ENCODE data around the gene PRH2.

PRH2 gene

DNA sequence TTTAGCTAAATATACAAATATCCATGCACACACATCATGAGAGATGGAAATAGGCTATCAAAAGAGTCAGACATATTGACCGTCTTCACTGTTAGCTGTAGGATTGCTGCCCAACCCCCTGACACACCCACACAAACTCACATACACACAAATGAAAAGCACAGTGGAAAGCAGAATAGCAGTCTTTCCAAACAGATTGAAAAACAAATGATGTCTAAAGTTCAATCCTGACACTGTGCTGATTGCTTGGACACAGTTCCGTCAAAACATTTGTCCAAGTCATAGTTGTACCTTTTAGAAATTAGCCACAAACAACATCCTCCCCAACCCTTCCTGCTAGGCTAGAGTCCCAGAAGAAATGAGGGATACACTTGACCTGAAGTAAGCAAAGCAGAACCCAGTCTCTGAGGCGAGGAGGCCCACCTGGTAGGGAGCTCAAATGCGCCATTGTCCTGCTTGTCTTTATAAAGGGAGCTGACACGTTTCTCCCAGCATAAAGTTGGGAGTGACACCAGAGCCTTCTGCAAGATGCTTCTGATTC lies at the start of gene PRH2:
TSS of gene PRH2 (plus strand) at position 491 of the 541 bp plus-strand sequence. CDS start at position 529, 38 bp downstream.
- DNase-seq (ENCODE audit: low read depth in 2 of 2): no peak

DNA sequence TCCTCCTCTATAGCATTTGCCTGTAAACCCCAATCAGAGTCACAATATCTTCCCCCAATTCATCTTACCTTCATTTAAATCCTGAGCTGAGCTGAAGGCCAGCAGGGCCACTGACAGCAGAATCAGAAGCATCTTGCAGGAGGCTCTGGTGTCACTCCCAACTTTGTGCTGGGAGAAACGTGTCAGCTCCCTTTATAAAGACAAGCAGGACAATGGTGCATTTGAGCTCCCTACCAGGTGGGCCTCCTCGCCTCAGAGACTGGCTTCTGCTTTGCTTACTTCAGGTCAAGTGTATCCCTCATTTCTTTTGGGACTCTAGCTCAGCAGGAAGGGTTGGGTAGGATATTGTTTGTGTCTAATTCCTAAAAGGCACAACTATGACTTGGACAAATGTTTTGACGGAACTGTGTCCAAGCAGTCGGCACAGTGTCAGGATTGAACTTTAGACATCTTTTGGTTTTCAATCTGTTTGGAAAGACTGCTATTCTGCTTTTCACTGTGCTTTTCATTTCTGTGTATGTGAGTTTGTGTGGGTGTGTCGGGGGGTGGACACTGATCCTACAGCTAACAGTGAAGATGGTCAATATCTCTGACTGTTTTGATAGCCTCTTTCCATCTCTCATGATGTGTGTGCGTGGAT lies 44.8 kb upstream of the PRH2 start, which contains the start of gene PRH1:
TSS of gene PRH1 (minus strand) at position 170 of the 640 bp plus-strand sequence. CDS start at position 132, 38 bp downstream.
- DNase-seq (ENCODE audit: low read depth in 2 of 2): no peak

DNA sequence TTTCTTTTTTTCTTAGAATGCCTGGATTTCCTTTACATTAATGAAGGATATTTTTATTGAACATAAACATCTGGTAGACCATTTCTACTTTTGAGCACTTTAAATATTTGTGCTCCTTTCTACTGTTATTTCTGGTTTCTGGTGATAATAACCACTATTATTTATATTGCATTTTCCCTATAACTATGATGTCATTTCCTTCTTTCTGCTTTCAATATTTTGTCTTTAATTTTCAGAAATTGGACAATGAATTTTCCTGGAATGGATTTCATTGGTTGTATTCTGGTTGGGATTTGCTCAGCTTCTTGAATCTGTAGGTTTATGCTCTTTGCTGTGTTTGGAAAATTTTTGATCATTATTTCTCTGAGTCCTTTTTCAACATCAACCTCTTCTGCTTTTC lies 39.8 kb upstream of the PRH2 start:
- no peak for DNase-seq (ENCODE audit: low read depth in 2 of 2)

DNA sequence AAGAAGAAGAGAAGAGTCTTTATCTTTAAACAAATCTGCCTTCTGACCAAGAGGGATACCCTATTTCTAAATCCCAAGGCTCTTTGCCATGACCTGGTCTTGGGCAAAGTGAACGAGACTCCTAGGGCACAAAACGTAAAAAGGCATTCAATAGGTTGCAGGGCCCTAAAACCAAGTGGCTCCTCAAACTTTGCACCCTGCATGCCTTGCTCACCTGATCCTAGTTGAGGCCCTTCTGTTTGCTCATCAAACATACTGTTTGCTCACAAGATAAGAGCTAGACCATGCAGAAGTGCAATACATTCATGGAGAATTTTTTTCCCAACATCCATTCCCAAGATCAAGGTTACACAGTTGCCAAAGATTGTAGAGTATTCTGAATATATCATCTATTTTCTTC lies 37.1 kb upstream of the PRH2 start:
- no peak for DNase-seq (ENCODE audit: low read depth in 2 of 2)

DNA sequence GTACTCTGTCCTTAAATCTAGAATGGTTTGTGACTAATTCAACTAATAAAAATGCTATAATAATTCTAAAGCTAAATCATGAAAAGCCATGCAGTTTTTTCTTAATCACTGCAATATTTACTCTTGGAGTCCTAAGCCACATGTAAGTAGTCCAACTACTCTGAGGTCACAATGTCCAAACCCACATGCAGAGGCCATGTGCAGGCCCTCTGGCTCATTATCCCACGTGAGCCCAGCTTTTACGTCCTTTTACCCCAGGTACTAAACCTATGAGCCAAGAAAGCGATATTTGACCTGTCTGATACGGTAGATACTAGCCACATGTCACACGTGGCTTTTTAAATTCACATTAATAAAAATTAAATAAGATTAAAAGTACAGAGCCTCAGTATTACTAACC lies 32.2 kb upstream of the PRH2 start:
- DNase-seq (ENCODE audit: low read depth in 2 of 2): no peak

DNA sequence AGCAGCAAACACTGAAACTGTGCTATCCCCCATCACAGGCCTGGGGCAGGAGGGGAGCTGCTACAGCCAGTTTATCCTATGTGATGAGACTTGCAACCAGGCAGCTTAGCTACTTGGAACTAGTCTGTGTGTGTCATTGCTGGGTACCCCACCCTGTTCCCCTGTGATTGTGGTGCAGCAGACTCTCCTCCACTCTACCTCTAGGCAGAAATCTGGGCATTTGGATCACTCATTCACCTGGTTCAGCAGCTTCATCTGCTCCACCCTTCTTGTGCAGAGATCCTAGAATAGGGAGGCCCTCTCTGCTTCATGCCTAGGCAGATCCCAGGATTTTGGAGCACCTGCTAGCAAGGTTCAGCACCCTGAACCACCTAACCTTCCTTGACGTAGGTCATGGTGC lies 28.5 kb upstream of the PRH2 start:
- DNase-seq (ENCODE audit: low read depth in 2 of 2): no peak

DNA sequence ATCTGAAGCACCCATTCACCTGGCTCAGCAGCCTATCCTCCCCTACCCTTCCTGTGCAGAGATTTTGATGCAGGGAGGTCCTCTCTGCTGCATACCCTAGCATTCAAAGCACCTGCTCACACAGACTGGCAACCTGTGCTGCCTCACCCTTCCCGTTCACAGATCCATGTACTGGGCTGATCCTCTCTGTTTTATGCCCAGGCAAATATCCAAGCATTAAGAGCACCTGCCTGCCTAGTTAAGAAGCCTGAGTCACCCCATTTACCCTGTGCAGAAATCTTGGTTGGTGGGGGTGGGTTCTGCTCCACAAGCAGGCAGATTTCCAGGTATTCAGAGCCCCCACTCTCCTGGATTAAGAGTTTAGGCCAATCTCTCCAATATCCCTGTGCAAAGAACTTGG lies 28.1 kb upstream of the PRH2 start:
- no peak for DNase-seq (ENCODE audit: low read depth in 2 of 2)

DNA sequence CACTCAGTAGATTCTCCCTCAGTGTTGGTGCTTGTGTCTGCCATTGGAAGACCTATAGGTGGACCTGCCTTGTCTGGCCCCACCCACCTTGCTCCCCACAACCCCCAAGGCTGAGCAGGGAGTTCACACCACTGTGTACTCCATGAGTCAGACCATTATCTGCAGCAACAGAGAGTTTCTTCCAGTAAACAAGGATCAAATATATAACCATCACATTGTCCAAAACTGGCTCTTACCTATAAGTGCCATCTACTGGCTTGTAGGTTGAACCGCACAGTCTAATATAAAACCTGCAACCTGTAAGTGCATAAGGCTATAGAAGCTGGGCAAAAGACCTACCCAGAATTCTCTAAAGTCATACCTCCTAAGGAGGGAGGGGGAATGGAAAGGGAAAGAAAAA lies 27.6 kb upstream of the PRH2 start:
- DNase-seq (ENCODE audit: low read depth in 2 of 2): no peak

DNA sequence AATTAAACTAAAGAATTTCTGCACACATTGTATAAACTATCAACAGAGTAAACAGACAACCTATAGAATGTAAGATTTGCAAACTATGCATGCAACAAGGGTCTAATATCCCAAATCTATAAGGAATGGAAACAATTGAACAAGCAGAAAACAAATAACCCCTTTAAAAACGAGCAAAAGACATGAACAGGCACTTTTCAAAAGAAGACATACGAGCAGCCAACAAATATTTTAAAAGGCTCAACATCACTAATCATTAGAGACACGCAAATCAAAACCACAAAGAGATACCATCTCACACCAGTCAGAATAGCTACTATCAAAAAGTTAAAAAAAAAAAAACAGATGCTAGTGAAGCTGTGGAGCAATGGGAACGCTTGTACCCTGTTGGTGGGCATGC lies 24.4 kb upstream of the PRH2 start:
- no peak for DNase-seq (ENCODE audit: low read depth in 2 of 2)

DNA sequence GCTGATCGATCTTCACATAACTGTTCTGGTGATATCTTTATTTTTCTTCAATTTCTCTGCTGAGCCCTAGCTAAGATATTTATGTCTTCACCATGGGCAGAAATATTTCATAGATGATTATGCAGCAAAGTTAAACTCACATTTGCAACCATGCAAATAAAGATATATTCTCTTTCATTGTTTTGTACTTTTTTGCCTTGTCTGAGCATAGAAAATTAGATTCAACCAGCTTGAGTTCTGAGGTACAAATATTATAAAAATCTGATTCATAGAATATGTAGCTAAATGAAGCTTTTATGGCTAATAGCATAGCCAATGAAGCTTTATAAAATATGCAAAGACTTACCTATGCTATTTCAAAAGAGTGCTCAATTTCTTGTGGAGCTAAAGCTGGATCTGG lies 19.6 kb upstream of the PRH2 start, which contains the start of gene TAS2R13:
TSS of gene TAS2R13 (minus strand) at position 101 of the 400 bp plus-strand sequence. CDS start 264 bp downstream, outside the sequence.
- DNase-seq (ENCODE audit: low read depth in 2 of 2): no peak

DNA sequence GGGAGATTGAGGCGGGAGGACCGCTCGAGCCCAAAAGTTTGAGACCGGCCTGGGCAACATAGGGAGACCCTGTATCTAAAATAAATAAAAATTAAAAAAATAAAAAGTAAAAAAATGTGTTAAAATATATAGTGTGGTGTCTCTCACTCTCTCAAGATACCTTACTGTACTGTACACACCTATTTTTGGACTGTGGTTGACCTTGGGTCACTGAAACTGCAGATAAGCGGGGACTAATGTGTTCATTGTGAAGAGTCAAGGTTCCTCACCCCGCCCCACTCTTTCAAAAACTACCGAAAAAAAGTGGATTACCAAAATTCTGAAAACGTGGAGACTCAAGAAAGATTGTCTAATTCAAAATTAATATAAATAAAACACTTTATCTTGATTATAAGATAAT lies 18.7 kb upstream of the PRH2 start:
- no peak for DNase-seq (ENCODE audit: low read depth in 2 of 2)

DNA sequence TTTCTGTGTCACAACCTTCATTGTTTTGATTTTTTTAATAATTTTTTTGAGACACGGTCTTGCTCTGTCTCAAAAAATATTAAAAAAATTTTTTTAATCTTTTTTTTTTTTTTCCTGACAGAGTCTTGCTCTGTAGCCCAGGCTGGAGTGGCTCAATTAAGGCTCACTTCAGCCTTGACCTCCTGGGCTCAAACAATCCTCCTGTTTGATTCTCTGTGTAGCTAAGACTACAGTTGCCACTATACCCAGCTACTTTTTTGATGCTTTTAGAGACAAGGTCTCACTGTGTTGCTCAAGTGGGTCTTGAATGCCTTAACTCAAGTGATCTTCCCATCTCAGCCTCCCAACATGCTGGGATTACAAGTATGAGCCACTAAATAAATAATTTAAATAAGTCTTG lies 9.2 kb upstream of the PRH2 start:
- no peak for DNase-seq (ENCODE audit: low read depth in 2 of 2)

DNA sequence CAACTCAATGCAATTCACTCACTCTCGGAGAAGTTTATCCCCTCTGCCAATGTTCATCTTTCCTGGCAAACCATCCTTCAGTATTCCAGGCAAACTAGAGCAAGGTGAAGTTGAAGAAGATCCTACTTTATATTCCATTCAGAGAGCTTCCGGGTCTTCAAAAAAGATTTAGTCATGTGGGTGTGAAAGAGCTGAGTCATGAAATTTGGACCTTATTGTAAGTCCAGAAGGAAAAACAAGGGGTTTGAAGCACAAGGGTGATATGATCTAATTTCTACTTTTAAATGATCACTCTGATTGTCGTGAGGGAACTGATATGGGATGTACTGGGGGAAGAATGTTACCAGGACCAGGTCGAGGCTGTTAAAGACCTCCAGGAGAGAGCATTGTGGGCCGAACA lies 2.8 kb upstream of the PRH2 start:
- no peak for DNase-seq (ENCODE audit: low read depth in 2 of 2)

DNA sequence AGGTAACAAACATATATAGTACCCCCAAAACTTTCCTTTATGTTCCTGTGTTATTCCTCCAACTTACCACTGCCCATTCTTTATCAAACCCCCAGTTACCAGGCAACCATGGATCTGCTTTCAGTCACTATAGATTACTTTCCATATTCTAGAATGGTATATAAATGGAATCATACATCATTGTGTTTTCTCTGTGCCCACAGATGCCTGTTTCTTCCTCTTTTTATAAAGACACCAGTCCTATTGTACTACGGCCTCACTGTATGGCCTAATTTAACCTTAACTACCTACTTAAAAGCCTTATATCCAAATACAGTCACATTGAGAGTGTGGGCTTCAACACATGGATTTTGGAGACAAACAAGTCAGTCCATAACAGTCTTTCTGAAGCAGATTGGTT lies 7.5 kb downstream of the PRH2 start:
- DNase-seq (ENCODE audit: low read depth in 2 of 2): no peak

DNA sequence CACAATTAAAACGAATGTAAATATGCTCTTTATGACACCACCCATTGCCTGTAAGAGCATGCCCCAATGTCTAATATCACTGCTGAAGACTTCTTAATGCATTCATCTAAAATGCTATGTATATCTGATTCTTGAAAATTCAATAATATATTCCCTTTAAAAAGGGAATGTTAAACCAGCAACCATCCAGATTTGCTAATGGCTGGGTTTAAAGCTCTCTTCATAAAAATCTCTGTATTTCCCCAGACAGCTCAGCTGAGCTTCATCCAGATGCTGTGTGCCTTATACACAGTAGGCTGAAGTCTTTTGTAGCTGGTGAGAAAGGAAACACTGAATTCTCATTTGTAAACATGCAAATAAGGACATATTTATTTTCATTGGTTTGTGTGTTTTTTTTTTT lies 10.1 kb downstream of the PRH2 start, which contains the start of gene TAS2R14:
TSS of gene TAS2R14 (minus strand) at position 101 of the 400 bp plus-strand sequence. CDS start at position 45, 56 bp downstream.
- no peak for DNase-seq (ENCODE audit: low read depth in 2 of 2)

DNA sequence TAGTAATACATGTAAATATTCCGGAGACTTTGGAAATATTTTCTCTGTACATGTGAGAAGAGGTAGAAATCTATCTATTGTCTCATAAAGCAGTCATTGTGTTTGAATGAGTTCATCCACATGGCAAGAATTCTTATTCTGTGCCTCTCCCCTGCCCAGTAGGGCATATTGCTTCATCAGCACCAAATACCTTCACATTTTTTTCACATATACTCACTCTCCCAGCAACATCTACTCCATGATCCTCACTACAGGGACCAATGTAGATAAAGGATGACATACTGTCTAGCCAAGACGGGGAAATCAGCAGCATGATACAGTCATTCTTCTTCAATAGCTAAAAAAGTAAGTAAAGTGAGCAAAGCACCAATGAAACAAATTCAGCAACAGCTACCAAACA lies 11.4 kb downstream of the PRH2 start:
- no peak for DNase-seq (ENCODE audit: low read depth in 2 of 2)

DNA sequence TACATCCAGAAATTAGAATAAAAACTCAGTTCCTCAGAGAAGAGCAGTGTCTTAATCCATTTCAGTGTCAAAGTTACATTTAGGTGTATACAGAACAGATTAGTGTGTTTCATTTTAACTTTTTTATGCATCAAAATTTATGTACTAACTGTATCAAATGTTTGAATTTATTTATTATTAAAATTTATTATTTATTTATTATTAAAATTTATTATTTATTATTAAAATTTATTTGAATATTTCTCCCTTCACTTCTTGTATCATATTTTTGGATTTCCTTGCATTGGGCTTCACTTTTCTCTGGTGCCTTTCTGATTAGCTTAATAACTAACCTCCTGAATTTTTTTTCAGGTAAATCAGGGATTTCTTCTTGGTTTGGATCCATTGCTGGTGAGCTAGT lies 12.3 kb downstream of the PRH2 start:
- DNase-seq (ENCODE audit: low read depth in 2 of 2): no peak

DNA sequence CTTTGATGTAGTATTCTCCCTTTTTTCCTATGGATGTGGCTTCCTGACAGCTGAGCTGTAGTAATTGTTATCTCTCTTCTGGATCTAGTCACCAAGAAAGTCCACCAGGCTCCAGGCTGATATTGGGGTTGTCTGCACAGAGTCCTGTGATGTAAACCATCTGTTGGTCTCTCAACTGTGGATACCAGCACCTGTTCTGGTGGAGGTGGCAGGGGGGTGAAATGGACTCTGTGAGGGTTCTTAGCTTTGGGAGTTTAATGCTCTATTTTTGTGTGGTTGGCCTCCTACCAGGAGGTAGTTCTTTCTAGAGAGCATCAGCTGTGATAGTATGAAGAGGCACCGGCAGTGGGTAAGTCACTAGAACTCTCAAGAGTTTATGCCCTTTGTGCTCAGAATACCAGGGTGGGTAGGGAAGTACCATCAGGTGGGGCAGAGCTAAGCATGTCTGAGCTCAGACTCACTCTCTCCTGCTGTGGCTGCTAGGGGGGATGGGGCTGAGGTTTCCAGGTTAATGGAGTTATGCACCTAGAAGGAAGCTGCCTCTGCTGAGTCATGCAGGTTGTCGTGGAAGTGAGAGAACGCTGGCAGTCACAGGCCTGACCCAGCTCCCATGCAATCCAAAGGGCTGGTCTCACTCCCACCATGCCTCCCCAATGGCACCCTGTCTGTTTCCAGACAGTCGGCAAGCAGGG lies 13.0 kb downstream of the PRH2 start:
- DNase-seq (ENCODE audit: low read depth in 2 of 2): no peak

DNA sequence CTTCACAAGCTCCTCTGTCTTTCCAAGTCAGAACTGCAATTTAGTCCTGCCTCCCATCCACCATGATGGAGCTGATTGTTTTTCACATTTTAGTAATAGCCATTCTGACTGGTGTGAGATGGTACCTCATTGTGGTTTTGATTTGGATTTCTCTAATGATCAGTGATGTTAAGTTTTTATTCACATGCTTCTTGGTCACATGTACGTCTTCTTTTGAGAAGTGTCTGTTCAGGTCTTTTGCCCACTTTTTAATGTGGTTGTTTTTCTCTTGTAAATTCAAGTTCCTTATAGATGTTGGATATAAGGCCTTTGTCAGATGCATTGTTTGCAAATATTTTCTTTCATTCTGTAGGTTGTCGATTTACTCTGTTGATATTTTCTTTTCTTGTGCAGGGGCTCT lies 14.1 kb downstream of the PRH2 start:
- no peak for DNase-seq (ENCODE audit: low read depth in 2 of 2)

DNA sequence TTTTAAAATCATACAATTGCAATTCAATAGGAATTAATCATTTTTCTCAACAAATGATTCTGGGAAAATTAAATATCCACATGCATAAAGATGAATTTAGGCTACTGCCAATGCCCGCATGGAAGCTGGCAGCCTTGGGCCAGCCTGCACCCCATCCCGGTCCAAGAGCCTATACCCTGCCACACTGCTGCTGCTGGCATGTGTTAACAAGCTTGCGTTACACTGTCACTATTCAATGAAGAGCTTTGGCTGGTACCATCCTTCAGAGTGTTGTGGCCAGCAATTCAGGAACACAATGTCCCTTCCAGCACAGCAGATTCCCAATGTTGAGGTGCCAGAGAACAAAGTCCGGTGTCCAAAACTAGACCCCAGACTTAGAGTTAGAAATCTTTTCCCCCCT lies 23.6 kb downstream of the PRH2 start:
- DNase-seq (ENCODE audit: low read depth in 2 of 2): no peak

DNA sequence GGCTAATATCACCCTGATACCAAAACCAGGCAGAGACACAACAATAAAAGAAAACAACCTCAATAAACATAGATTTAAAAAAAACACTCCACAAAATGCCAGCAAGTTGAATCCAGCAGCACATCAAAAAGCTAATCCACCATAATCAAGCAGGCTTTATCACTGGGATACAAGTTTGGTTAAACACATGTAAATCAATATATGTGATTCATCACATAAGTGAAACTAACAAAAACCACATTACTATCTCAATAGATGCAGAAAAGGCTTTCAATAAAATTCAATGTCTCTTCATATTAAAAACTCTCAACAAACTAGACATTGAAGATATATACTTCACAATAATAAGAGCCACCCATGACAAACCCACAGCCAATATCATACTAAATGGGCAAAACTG lies 27.0 kb downstream of the PRH2 start:
- DNase-seq (ENCODE audit: low read depth in 2 of 2): no peak

DNA sequence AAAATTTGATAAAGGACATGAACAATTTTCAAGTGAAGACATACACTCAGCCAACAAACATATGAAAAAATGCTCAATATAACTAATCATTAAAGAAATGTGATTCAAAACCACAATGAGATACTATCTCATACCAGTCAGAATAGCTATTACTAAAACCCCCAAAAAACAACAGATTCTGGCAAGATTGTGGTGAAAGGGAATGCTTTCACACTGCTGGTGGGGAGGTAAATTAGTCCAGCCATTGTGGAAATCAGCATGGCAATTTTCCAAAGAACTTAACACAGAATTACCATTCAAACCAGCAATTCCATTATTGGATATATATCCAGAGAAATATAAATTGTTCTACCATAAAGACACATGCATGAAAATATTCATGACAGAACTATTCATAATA lies 28.7 kb downstream of the PRH2 start:
- no peak for DNase-seq (ENCODE audit: low read depth in 2 of 2)

DNA sequence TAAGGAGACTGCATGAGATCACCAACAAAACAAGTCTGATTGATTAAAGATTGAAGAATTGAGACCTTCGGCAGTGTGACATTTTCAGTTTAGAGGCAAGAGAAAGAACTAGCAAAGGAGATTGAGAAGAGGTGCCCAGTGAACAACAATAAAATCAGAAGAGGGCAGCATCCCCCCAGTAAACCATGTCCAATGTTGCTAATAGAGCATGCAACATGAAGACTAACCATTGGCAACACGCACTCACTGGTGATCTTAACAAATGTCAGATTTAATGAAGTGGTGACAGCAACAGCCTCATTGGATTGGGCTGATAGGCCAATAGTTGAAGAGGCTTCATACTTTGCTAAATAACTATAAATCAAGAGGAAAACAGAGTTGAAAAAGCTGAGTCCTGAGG lies 30.8 kb downstream of the PRH2 start:
- DNase-seq (ENCODE audit: low read depth in 2 of 2): no peak

Measured in activated CD4-positive, alpha-beta T cell treated with anti-CD3 and anti-CD28 coated beads for 24 hours (primary cell).